ENCODE results near the gene FXYD1. TPM values are rescaled to one million over a fixed set of nuclear protein-coding genes. Genes with fewer than 3 reads are reported as not detected.

The FXYD1 gene
- 100 to 1,000 TPM; 451 to 819 (median 578) TPM for total RNA-seq
- polyA plus RNA-seq: 100 to 1,000 TPM; 251 to 605 TPM
- long read RNA-seq, donor 1, transcript FXYD1-201 (8 exons, 592 nt): major isoform, 39 of 129 reads
- long read RNA-seq, donor 1, transcript FXYD1-211 (8 exons, 690 nt): minor isoform, 5 of 129 reads
- long read RNA-seq, donor 1, transcript FXYD1-206 (8 exons, 486 nt): minor isoform, 36 of 129 reads
- long read RNA-seq, donor 1, partial matches to known transcripts: 36 of 129 reads
- long read RNA-seq, donor 1, other reads (novel, unspliced or antisense): 7 of 129 reads
- long read RNA-seq, donor 2, transcript FXYD1-206 (8 exons, 486 nt): major isoform, 66 of 238 reads
- long read RNA-seq, donor 2, transcript FXYD1-211 (8 exons, 690 nt): minor isoform, 7 of 238 reads
- long read RNA-seq, donor 2, transcript FXYD1-201 (8 exons, 592 nt): minor isoform, 57 of 238 reads
- long read RNA-seq, donor 2, partial matches to known transcripts: 94 of 238 reads
- long read RNA-seq, donor 2, other reads (novel, unspliced or antisense): 9 of 238 reads
- long read RNA-seq, donor 3, partial matches to known transcripts: 1 of 5 reads
- long read RNA-seq, donor 3, other reads (novel, unspliced or antisense): 1 of 5 reads

DNA sequence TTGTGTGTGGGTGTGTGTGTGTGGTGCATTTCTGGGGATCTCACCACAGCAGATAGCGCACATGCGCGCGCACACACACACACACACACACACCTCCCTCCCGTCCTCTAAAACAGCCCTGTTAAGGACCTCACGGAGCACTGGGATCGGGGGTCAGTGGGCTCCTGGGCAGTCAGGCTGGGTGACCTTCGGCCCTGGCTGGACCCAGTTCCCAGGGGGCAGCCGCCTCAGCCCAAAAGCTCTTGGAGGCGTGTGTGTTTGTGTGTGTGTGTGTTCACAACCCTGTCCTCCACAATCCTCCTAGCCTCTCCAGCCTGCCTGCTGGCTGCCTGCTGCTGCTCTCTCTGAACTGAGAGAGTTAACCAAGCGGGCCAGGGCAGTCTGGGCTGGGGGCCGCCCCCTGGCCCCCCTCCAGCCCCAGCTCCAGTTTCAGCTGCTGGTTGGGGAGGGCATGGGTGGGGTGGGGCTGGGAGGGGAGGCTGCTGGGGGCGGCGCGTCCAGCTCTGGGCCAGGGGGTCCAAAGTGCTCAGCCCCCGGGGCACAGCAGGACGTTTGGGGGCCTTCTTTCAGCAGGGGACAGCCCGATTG is at the start of gene FXYD1:
Gene FXYD1, plus strand, starts transcription at position 520 of the 588 bp plus-strand sequence. CDS start 1,256 bp downstream, outside the sequence.
- ATAC-seq (peak; percentile 30 to 71 (median 57)), DNase-seq (peak; percentile 70 to 76)
- peaks cover 0 to 20% (median 4%) of the 10 kb centered on the region in 7 donors for H3K27me3 ChIP-seq
- H3K27ac ChIP-seq: peak within 1 kb of the TSS; percentile 87 to 99 (median 94)
- no peaks in the 10 kb centered on the region for H3K36me3 ChIP-seq
- 31 to 34% methylated on average over 17 to 18 of the region's 18 CpGs for WGBS, 2 donors
- TF ChIP-seq, protein P1, sequence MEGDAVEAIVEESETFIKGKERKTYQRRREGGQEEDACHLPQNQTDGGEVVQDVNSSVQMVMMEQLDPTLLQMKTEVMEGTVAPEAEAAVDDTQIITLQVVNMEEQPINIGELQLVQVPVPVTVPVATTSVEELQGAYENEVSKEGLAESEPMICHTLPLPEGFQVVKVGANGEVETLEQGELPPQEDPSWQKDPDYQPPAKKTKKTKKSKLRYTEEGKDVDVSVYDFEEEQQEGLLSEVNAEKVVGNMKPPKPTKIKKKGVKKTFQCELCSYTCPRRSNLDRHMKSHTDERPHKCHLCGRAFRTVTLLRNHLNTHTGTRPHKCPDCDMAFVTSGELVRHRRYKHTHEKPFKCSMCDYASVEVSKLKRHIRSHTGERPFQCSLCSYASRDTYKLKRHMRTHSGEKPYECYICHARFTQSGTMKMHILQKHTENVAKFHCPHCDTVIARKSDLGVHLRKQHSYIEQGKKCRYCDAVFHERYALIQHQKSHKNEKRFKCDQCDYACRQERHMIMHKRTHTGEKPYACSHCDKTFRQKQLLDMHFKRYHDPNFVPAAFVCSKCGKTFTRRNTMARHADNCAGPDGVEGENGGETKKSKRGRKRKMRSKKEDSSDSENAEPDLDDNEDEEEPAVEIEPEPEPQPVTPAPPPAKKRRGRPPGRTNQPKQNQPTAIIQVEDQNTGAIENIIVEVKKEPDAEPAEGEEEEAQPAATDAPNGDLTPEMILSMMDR (IDR thresholded peaks at IDR 0.05): no peak
- intact Hi-C loops (cut with DNase I): loop anchor here in 5 of 10 donors (2.0 to 10.0 kb wide), 5 partner anchors 14 to 166 kb away; partner anchors contain the start of gene USF2 (in 2 of the 5)
- H3K9me3 ChIP-seq: no peaks in the 10 kb centered on the region
- peaks cover 9 to 74% (median 52%) of the 10 kb centered on the region in 9 donors for H3K4me1 ChIP-seq
- peak within 1 kb of the TSS; percentile 26 to 63 (median 54) for H3K4me3 ChIP-seq

DNA sequence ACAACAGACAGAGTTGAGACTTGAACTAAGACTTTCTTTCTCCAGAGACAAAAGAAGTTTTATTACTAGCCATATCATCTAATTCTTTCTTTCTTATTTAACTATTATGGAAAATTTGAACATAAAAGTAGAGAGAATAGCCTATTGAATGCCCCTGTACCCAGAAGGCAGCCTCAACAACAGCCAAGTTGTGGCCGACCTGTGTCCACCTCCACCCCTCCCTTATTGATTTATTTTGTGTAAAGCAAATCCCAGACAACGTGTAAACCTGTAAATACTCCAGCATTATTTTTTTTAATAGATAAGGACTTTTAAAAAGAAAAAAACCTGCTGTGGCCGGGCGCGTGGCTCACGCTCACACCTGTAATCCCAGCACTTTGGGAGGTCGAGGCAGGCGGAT is 49.1 kb upstream of the FXYD1 start:
- H3K4me3 ChIP-seq: no peak overlapping the region
- peaks cover 0 to 35% (median 13%) of the 10 kb centered on the region in 7 donors for H3K27me3 ChIP-seq
- H3K9me3 ChIP-seq: no peaks in the 10 kb centered on the region
- peaks cover 0 to 10% (median 9%) of the 10 kb centered on the region in 9 donors for H3K4me1 ChIP-seq
- 85 to 90% methylated on average over 8 of the region's 8 CpGs for WGBS, 2 donors
- no peak overlapping the region for H3K27ac ChIP-seq
- intact Hi-C loops (cut with DNase I): loop anchor here in 3 of 10 donors (5.0 to 10.0 kb wide), 3 partner anchors 37 to 115 kb away; no protein-coding TSS in a partner anchor
- H3K36me3 ChIP-seq: no peaks in the 10 kb centered on the region
- TF ChIP-seq, protein P1 (IDR thresholded peaks at IDR 0.05): no peak
- no peak for DNase-seq
- ATAC-seq: no peak

DNA sequence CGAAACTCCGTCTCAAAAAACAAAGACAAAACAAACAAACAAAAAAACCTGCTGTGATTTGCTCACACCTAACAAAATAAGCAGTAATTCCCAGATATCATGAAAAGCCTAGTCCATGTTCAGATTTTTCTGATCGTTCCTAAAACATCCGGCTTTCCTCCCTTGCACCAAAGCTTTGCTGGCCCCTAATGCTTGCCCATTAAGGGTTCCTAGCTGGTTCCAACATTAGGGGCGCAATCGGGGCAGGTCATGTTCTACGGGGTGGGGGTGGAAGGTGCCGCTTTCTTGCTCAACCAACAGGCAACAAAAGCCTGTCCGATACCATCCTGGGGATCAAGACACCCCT is 48.5 kb upstream of the FXYD1 start:
- Histone ChIP-seq H3K27ac (no peak overlapping the region), H3K4me1 (peaks cover 0 to 10% (median 9%) of the 10 kb centered on the region in 9 donors), H3K9me3 (no peaks in the 10 kb centered on the region), H3K4me3 (no peak overlapping the region), H3K27me3 (peaks cover 0 to 35% (median 13%) of the 10 kb centered on the region in 7 donors), H3K36me3 (no peaks in the 10 kb centered on the region)
- WGBS, 2 donors: 37 to 39% methylated on average over 9 of the region's 9 CpGs
- TF ChIP-seq, protein P1 (IDR thresholded peaks at IDR 0.05): no peak
- intact Hi-C loops (cut with DNase I): loop anchor here in 7 of 10 donors (1.0 to 10.0 kb wide), 4 partner anchors 115 to 118 kb away; no protein-coding TSS in a partner anchor
- no peak for DNase-seq
- ATAC-seq: no peak

Measured in heart right ventricle (tissue), 16 donors.